ENCODE measurements around the gene CAND2.

Gene CAND2

GRCh38 chr3:12758025-12758781 lies 38.3 kb upstream of the CAND2 start:
- H3K27ac ChIP-seq, result peak overlapping the region; percentile 98
- CTCF ChIA-PET, result interaction anchor here (0.5 kb wide), 1 partner anchor 235 kb away, joined by 4 read pairs; no protein-coding TSS in a partner anchor
- DNase-seq (ENCODE audit: low spot score), result peak; percentile 34
- POLR2A ChIA-PET (ENCODE audit: low non-redundant PET), result interaction anchor here (0.5 to 1.0 kb wide), 2 partner anchors 65 to 98 kb away, joined by 3 to 4 read pairs; no protein-coding TSS in a partner anchor
- no peak for TF ChIP-seq CTCF (conservative IDR thresholded peaks at IDR 0.05; ENCODE audit: low read depth)

- CTCF ChIA-PET, result interaction anchor here (0.5 to 0.6 kb wide), 2 partner anchors 51 to 234 kb away, joined by 3 to 4 read pairs; no protein-coding TSS in a partner anchor
- H3K27ac ChIP-seq, result peak within 1 kb of the TSS; percentile 98
- no peak for TF ChIP-seq CTCF (conservative IDR thresholded peaks at IDR 0.05; ENCODE audit: low read depth)
- POLR2A ChIA-PET (ENCODE audit: low non-redundant PET), result interaction anchor here (0.5 to 0.6 kb wide), 2 partner anchors 79 to 99 kb away, joined by 3 to 4 read pairs; no protein-coding TSS in a partner anchor
- peak; percentile 86 for DNase-seq (ENCODE audit: low spot score)
Observed at GRCh38 chr3:12759097-12759679, 37.3 kb upstream of the CAND2 start, which contains the start of gene TMEM40. Gene TMEM40, minus strand, starts transcription at chr3:12759259. Its CDS starts 9,427 bp downstream, at chr3:12749832.

GRCh38 chr3:12759693-12760565 lies 36.6 kb upstream of the CAND2 start:
- ChIA-PET POLR2A (ENCODE audit: low non-redundant PET) (interaction anchor here (0.6 kb wide), 1 partner anchor 78 kb away, joined by 3 read pairs; no protein-coding TSS in a partner anchor), CTCF (interaction anchor here (0.6 kb wide), 1 partner anchor 50 kb away, joined by 3 read pairs; no protein-coding TSS in a partner anchor)
- no peak for TF ChIP-seq CTCF (conservative IDR thresholded peaks at IDR 0.05; ENCODE audit: low read depth)
- peak overlapping the region; percentile 98 for H3K27ac ChIP-seq
- DNase-seq (ENCODE audit: low spot score), result no peak

- no peak for DNase-seq (ENCODE audit: low spot score)
- ChIA-PET POLR2A (ENCODE audit: low non-redundant PET) (no interaction called here), CTCF (interaction anchor here (1.2 kb wide), 1 partner anchor 46 kb away, joined by 3 read pairs; no protein-coding TSS in a partner anchor)
- H3K27ac ChIP-seq, result peak overlapping the region; percentile 86
- TF ChIP-seq CTCF (conservative IDR thresholded peaks at IDR 0.05; ENCODE audit: low read depth), result no peak
Observed at GRCh38 chr3:12764171-12764776, 32.2 kb upstream of the CAND2 start.

- CTCF ChIA-PET, result interaction anchor here (0.6 kb wide), 1 partner anchor 13 kb away, joined by 3 read pairs; no protein-coding TSS in a partner anchor
Observed at GRCh38 chr3:12766541-12766940, 29.9 kb upstream of the CAND2 start.

More at GRCh38 chr3:12766541-12766940, 29.9 kb upstream of the CAND2 start:
- H3K27ac ChIP-seq, result no peak overlapping the region
- no peak for TF ChIP-seq CTCF (conservative IDR thresholded peaks at IDR 0.05; ENCODE audit: low read depth)
- DNase-seq (ENCODE audit: low spot score), result no peak
- POLR2A ChIA-PET (ENCODE audit: low non-redundant PET), result no interaction called here

All from RWPE1 (cell line).